Stimulated activated CD8-positive, alpha-beta memory T cell treated with anti-CD3 and anti-CD28 coated beads, Interleukin-15, amount 100 ng/mL, for 1 hour (primary cell): Measurements from ENCODE around the gene RPL35.

ENCODE experiments used
- DNase-seq: peaks from one replicate; pipeline ENCODE4 v3.0.0-alpha.2; 2020; ENCODE audit warnings: low read depth

Gene RPL35

DNA sequence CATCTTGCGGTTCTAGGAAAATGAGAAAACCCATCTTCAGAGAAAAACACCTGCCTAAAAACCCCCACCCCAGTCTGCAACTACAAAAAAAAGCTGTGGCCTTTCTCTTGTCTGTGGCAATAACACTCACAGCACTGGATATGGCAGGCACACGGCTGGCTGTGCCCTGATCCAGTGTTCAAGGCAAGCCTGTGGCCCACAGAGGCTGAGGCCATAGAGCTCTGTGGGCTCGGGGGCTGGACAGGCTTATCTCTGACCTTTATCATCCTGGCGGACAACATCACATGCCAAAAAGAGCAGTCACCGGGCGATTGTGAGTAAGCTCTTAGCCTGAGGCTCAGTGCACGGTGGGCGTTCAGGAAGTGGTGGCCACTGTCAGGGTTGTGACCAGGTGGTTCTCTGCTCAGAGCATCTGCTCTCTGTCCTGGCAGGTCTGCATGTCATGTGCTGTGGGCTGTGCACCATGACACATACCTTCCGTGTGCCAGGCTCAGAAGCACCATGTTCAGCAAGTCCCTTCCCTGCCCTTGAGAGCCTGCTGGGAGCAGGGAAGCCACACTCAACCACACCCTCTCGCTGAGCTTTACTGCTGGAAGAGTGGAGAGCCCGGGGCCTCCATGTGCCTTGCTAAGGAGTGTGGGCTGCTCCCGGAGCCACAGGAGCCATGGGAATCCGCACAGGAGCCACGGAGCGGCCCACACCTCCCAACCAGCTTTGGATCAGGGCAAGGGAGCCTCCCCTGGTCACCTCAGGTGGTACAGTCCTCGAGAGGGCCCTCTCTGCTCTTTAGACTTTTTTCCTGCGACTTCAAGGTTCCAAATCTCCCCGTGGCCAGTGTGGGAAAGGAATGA, 43.1 kb downstream of the RPL35 start:
- no peak for DNase-seq

DNA sequence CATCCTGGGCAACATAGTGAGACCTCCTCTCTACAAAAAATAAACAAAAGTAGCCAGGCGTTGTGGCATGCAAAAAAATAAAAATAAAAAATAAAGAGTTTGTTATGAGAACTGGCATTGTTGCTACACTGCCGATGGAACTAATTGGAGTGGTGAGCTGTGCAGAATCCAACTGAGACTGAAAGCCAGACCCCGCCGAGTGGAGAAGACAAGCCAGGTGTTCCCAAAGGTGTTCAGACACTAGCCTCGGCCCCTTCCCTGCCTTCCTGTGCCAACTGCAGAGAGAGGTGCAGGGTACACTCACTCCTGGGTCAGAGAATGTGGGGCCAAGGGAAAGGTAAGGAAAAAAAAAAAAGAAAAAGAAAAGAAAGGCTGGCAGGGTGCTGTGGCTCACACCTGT, 46.2 kb downstream of the RPL35 start:
- no peak for DNase-seq

DNA sequence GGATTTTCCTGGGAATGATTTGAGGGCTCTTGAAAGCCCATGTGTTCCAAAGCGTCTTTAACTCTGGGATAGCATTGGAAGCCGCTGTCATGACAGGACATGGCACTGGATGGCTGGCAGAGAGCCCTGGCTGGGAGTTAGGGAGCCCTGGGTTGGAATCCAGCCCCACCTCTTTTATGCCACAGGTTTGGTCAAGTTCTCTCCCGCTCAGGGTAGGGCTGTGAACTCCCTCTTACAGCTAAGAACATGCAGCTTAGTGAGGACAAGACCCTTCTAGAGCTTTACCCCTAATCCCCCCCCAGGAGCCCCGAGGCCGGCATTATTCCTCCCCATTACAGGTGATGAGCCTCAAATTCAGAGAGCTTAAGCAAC, 47.6 kb downstream of the RPL35 start:
- DNase-seq: no peak

DNA sequence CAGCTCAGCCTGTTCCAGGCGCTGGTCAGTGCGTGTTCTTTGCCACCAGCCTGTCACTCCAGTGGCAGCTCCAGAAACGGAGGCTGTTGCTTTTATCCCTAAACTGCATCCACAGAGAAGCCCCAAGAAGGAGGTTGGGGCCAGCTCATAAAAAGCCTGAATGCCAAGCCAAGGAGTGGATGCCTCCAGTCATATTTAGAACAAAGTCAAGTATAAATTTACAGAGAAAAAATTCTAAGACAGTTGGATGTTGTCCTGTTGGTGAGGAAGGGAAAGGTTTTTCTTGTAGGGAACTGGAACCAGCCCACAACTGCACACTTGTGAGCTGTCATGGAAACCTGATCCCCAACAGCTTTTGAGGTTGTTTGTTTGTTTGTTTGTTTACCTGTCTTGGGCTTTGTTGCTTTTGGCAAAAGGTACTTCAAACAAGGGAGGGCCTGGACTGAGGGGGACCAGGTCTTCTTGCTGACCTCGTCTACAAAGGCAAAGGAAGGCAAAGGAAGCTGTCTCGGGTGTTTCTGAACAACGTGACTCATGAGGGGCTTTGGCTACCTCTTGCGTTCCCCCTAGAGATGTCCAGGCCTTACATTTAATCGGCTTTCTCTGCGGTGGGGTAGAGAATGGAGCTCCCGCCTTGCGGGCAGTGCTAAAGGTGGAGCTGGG, 48.1 kb downstream of the RPL35 start:
- no peak for DNase-seq

DNA sequence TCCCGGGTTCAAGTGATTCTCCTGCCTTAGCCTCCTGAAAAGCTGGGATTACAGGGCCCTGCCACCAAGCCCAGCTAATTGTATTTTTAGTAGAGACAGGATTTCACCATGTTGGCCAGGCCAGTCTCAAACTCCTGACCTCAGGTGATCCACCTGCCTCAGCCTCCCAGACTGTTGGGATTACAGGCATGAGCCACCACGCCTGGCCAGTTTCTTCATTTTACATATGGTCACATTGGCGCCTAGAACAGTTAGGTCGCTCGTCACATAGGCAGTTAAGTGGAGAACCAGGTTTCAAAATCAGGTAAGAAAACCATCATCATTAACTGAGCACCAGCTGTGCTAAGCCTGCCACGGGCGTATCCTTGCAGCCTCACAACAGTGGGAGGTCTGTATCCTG, 48.7 kb downstream of the RPL35 start:
- DNase-seq: no peak

DNA sequence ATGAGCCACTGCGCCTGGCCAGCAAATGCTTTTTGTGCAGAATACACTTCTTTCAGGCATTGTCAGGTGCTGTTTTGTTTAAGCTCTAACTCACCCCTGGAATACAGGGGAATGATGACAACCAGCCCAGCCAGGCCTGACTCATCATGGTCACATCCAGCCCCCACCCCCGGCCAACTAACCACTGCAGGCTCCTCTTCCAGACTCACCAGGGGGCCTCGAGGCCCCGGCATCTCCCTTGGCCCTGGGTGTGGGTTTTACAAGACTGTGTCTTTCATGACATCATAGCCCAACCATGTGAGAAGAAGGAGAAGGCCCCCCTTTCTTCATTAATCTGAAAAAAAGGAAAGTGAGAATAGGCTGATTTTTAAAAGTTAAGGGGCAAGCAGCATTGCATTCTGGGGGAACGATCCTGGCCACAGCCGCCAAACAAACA, 49.3 kb downstream of the RPL35 start:
- DNase-seq: no peak

DNA sequence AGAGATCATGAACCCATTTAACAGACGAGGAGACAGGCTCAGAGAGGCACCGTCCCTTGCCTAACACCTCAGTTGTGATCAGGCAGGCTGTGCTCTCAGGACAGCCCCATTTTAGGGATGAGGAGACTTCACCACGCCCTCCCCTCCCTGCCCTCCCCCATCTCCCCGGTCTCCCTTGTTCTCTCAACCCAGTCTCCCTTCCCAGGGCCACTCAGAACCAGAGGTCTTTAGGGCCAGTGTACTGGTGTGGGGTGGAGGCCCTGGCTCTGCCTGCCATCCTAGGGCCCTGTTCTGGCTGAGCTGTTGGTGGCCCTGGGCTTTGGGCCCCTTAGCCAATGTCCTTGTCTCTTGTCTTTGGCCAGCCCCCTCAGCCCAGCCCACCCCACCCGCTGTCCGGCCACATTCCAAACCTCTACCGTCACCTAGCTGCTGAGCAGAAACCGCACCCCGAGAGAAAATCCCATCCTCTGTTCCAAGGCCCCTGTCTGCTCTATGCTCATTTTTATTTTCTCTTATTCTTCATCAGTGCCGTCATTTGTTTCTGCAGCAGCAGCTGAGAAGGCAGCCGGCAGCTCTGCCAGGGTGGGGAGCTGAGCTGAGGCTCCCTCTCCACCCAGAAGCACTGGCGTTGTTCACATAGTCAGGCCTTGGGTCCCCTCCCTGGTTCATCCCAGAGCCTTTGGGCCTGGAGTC, 50.9 kb downstream of the RPL35 start:
- DNase-seq: no peak

DNA sequence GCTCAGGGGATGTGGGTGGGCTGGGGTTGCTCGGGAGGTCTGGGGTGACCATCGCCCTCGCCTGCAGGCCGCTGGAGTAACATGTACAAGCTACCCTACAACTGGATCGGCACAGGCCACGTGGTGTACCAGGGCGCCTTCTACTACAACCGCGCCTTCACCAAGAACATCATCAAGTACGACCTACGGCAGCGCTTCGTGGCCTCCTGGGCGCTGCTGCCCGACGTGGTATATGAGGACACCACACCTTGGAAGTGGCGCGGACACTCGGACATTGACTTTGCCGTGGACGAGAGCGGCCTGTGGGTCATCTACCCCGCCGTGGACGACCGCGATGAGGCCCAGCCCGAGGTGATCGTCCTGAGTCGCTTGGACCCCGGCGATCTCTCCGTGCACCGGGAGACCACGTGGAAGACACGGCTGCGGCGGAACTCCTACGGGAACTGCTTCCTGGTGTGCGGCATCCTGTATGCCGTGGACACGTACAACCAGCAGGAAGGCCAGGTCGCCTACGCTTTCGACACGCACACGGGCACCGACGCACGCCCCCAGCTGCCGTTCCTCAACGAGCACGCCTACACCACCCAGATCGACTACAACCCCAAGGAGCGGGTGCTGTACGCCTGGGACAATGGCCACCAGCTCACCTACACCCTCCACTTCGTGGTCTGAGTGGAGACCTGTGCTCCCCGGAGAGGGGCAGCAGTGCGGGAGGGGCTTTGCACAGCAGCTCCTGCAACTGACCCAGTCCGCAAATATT, 51.8 kb downstream of the RPL35 start:
- DNase-seq: no peak

DNA sequence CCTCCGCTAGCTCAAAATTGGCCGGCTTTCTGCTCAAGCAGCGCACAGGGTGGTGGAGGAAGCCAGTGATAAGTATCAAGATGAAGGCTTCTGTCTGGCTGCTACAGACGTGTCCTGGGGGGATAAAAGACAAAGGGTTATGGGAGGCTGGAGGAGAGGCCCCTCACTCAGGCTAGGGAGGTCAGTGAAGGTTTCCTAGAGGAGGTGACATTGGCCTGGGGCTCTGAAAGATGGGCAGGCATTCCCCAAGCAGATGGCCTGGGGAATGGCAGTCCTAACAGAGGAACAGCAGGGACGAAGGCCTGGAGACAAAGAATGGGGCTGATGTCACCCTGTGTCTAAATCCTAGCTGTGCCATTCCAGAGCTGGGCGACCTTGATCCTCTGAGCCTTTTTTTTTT, 52.5 kb downstream of the RPL35 start:
- no peak for DNase-seq

DNA sequence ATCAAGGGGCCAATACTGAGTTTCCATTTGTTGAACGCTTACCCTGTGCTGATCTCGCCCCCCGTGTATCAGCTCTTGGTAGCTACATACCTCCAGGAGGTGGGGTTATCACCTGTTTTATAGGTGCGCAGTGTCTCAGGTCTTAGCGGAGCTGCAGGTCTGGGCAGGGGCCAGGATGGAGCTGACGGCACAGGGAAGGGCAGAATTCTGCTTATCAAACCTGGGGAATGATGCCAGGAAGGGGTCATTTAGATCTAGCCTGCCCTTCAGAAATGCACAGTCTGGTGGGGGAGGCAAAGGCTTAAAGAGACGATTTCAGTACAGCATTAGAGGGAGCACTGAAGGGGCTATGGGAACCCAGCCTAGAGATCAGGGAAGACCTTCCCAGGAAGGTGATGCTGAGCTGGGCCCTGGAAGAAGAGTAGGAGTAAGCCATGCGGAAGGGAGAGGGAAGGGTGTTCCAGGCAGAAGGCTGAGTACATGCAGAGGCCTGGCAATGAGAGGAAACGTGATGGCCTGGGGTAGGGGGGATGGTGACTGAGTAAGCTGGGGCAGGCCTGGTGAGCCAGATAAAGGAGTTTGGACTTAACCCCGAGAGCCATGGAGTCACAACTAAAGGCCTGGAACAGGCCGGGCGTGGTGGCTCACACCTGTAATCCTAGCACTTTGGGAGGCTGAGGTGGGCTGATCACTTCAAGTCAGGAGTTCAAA, 53.4 kb downstream of the RPL35 start:
- no peak for DNase-seq
